HCT116 (cell line): ENCODE data around the gene MXD1. TPM values are rescaled to one million over a fixed set of nuclear protein-coding genes. Genes with fewer than 3 reads are reported as not detected.
A peak's percentile ranks its signal among the peaks of the same experiment; 100 is the strongest.

Source experiments
- ATAC-seq: fragments of 200-7000 bp; cut with Tn5 transposase; 2 replicates; pipeline ENCODE4 v1.9.1; 2020; ENCODE audit warnings: mild to moderate bottlenecking, moderate library complexity
- BruUV-seq: library from RNA; stranded (reverse); fragments of 400-500 nt; replicated peaks from 2 replicates; lab custom pipeline; 2021; lab: Mats Ljungman, UMichigan
- CTCF ChIA-PET: fragments of 300-600 bp; sonication (Branson Sonifier 250); formaldehyde crosslinking; loops from one replicate; lab custom pipeline; 2021; ENCODE audit warnings: antibody characterized with exemption; lab: Charles Lee
- POLR2A ChIA-PET: fragments of 300-600, 350-600 bp; sonication (Branson Sonifier 250); formaldehyde crosslinking; loops from one replicate; lab custom pipeline; 2021; ENCODE audit warnings: antibody characterized with exemption; lab: Charles Lee
- RAD21 ChIA-PET, 2 experiments: fragments of 300-600 bp; sonication (Branson Sonifier 250); formaldehyde crosslinking; loops; one replicate each; lab custom pipeline; 2023; ENCODE audit warnings: low total read pairs in 2 of 2; ENCODE audit not compliant: uncharacterized antibody in 2 of 2, unreplicated experiment in 2 of 2, low non-redundant PET in 1 of 2; lab: Charles Lee
- DNase-seq: peaks from one replicate; pipeline ENCODE4 v3.0.0-alpha.2; 2010; ENCODE audit warnings: low read depth, low spot score
- H2AFZ ChIP-seq: fragments of 200-600 bp; shearing (Covaris generic), sonication (generic); 2 replicates; pipeline ENCODE4 v1.6.1; 2017; ENCODE audit warnings: low read depth, mixed run types, mixed read lengths, antibody characterized with exemption, low read length; ENCODE audit not compliant: poor library complexity, severe bottlenecking
- H3K27ac ChIP-seq: 2 replicates; pipeline ENCODE4 v1.5.1; 2012; ENCODE audit warnings: low read depth, low read length
- H3K27me3 ChIP-seq: fragments of 200-600 bp; sonication (generic); 2 replicates; pipeline ENCODE4 v1.6.1; 2016; ENCODE audit warnings: mixed run types, low read length, mixed read lengths; ENCODE audit not compliant: insufficient read depth
- H3K36me3 ChIP-seq, 2 experiments: fragments of 200-500 bp in 1 of 2; fragments of 200-600 bp in 1 of 2; sonication (Bioruptor generic) in 1 of 2; sonication (generic) in 1 of 2; 2 replicates each; pipeline versions ENCODE4 v1.5.1 to v1.6.1; 2014 to 2016; ENCODE audit warnings: low read length in 2 of 2, inconsistent platforms in 1 of 2, mixed read lengths in 1 of 2, mixed run types in 1 of 2; ENCODE audit not compliant: insufficient read depth in 2 of 2, control insufficient read depth in 1 of 2
- H3K4me1 ChIP-seq, 2 experiments: fragments of 200-600 bp in 1 of 2; sonication (generic) in 1 of 2; 2 replicates each; pipeline versions ENCODE4 v1.5.1 to v1.6.1; 2012 to 2017; ENCODE audit warnings: low read length in 2 of 2, inconsistent platforms in 1 of 2, mild to moderate bottlenecking in 1 of 2, mixed read lengths in 1 of 2, mixed run types in 1 of 2, moderate library complexity in 1 of 2; ENCODE audit not compliant: insufficient read depth in 2 of 2, control insufficient read depth in 1 of 2
- H3K4me2 ChIP-seq: fragments of 200-600 bp; sonication (generic); 2 replicates; pipeline ENCODE4 v1.6.1; 2017; ENCODE audit warnings: mixed run types, low read length, mixed read lengths
- H3K4me3 ChIP-seq, 2 experiments: fragments of 200-600 bp in 1 of 2; sonication (generic) in 1 of 2; replicated peaks in 1 of 2; 2 replicates each; pipeline ENCODE4 v1.5.1; 2011 to 2016; ENCODE audit warnings: low read length in 2 of 2, control low read depth in 1 of 2, low read depth in 1 of 2, mild to moderate bottlenecking in 1 of 2, mixed read lengths in 1 of 2, mixed run types in 1 of 2
- H3K79me2 ChIP-seq: fragments of 200-600 bp; sonication (generic); 2 replicates; pipeline ENCODE4 v1.6.1; 2017; ENCODE audit warnings: mild to moderate bottlenecking, mixed run types, low read length, moderate library complexity, mixed read lengths; ENCODE audit not compliant: insufficient read depth
- H3K9ac ChIP-seq: fragments of 200-600 bp; sonication (generic); 2 replicates; pipeline ENCODE4 v1.6.1; 2016; ENCODE audit warnings: low read length, mixed read lengths
- H3K9me2 ChIP-seq: fragments of 200-600 bp; sonication (generic), shearing (Covaris generic); 2 replicates; pipeline ENCODE4 v1.6.1; 2017; ENCODE audit warnings: mixed run types, mild to moderate bottlenecking, moderate library complexity; ENCODE audit not compliant: insufficient read depth
- H3K9me3 ChIP-seq, 2 experiments: fragments of 200-500 bp in 1 of 2; fragments of 200-600 bp in 1 of 2; sonication (Bioruptor generic) in 1 of 2; sonication (generic) in 1 of 2; 2 replicates each; pipeline ENCODE4 v1.6.1; 2014 to 2017; ENCODE audit warnings: low read length in 2 of 2, mixed read lengths in 2 of 2, inconsistent platforms in 1 of 2, low read depth in 1 of 2, mild to moderate bottlenecking in 1 of 2, mixed run types in 1 of 2, moderate library complexity in 1 of 2; ENCODE audit not compliant: control insufficient read depth in 1 of 2, insufficient read depth in 1 of 2
- H4K20me1 ChIP-seq: fragments of 200-600 bp; sonication (generic), shearing (Covaris generic); 2 replicates; pipeline ENCODE4 v1.6.1; 2017; ENCODE audit warnings: mixed run types, mild to moderate bottlenecking, moderate library complexity; ENCODE audit not compliant: insufficient read depth
- CTCF ChIP-seq, 3 experiments: fragments of 200-600 bp in 1 of 3; sonication (generic) in 1 of 3; IDR thresholded peaks in 2 of 3; conservative IDR thresholded peaks in 1 of 3; 2 replicates each; pipeline ENCODE4 v1.5.1; 2012 to 2017; ENCODE audit warnings: low read depth in 2 of 3, low read length in 2 of 3, antibody characterized with exemption in 1 of 3, borderline replicate concordance in 1 of 3, control low read depth in 1 of 3, mild to moderate bottlenecking in 1 of 3, mixed read lengths in 1 of 3, mixed run types in 1 of 3, moderate library complexity in 1 of 3; ENCODE audit not compliant: insufficient read depth in 1 of 3
- EGR1 ChIP-seq: IDR thresholded peaks from 2 replicates; pipeline ENCODE4 v1.6.1; 2012; ENCODE audit warnings: low read depth
- ELF1 ChIP-seq: IDR thresholded peaks from 2 replicates; pipeline ENCODE4 v1.6.1; 2012; ENCODE audit warnings: low read depth, borderline replicate concordance
- EZH2 ChIP-seq: fragments of 200-600 bp; sonication (generic); IDR thresholded peaks from 2 replicates; pipeline ENCODE4 v1.6.1; 2017; ENCODE audit warnings: antibody characterized with exemption, mixed run types
- FOSL1 ChIP-seq: IDR thresholded peaks from 2 replicates; pipeline ENCODE4 v1.6.1; 2012; ENCODE audit warnings: low read depth
- JUND ChIP-seq: IDR thresholded peaks from 2 replicates; pipeline ENCODE4 v1.6.1; 2012
- MAX ChIP-seq: IDR thresholded peaks from 2 replicates; pipeline ENCODE4 v1.6.1; 2012
- POLR2A ChIP-seq: IDR thresholded peaks from 2 replicates; pipeline ENCODE4 v1.7.0; 2011; ENCODE audit warnings: borderline replicate concordance; ENCODE audit not compliant: insufficient read depth, insufficient read length; ENCODE audit errors: extremely low read depth
- POLR2AphosphoS5 ChIP-seq: IDR thresholded peaks from 2 replicates; pipeline ENCODE4 v1.6.1; 2011; ENCODE audit warnings: mild to moderate bottlenecking, low read depth, low read length, moderate library complexity
- RAD21 ChIP-seq: IDR thresholded peaks from 2 replicates; pipeline ENCODE4 v1.6.1; 2012; ENCODE audit warnings: low read depth, mild to moderate bottlenecking
- REST ChIP-seq: IDR thresholded peaks from 2 replicates; pipeline ENCODE4 v1.6.1; 2012; ENCODE audit warnings: low read depth
- SIN3A ChIP-seq: IDR thresholded peaks from 2 replicates; pipeline ENCODE4 v1.6.1; 2012; ENCODE audit warnings: low read depth
- SP1 ChIP-seq: IDR thresholded peaks from 2 replicates; pipeline ENCODE4 v1.6.1; 2012; ENCODE audit warnings: low read depth
- SRF ChIP-seq: IDR thresholded peaks from 2 replicates; pipeline ENCODE4 v1.6.1; 2012; ENCODE audit warnings: low read depth
- YY1 ChIP-seq: IDR thresholded peaks from 2 replicates; pipeline ENCODE4 v1.6.1; 2011; ENCODE audit warnings: low read length, low read depth, moderate library complexity, mild to moderate bottlenecking; ENCODE audit not compliant: insufficient replicate concordance; ENCODE audit errors: extremely low read depth
- ZBTB33 ChIP-seq: IDR thresholded peaks from 2 replicates; pipeline ENCODE4 v1.6.1; 2011; ENCODE audit warnings: mild to moderate bottlenecking, low read length, moderate library complexity; ENCODE audit not compliant: insufficient replicate concordance; ENCODE audit errors: extremely low read depth
- ZFX ChIP-seq: fragments of 450-650 bp; IDR thresholded peaks from 2 replicates; pipeline ENCODE4 v1.6.1; 2017
- ZNF274 ChIP-seq: fragments of 200-500 bp; sonication (Bioruptor generic); IDR thresholded peaks from 2 replicates; pipeline ENCODE4 v1.6.1; 2014; ENCODE audit warnings: mild to moderate bottlenecking, low read depth, low read length, inconsistent platforms
- intact Hi-C: fragments of 100-400 bp; cut with micrococcal nuclease; formaldehyde crosslinking; loops from 2 replicates; pipeline ENCODE4 v1.10.0; 2022
- total RNA-seq: library from RNA; stranded (reverse); gene quantifications from one replicate; pipeline ENCODE4 v1.2.1, GENCODE V29; 2021; ENCODE audit not compliant: unreplicated experiment

Gene MXD1
- total RNA-seq, 1 experiment from 2014 or later: 10.3 TPM

GRCh38 chr2:69945941-69946340, 31.0 kb downstream of the MXD1 start:
- no peaks in the 10 kb centered on the region for H4K20me1 ChIP-seq
- no peaks in the 10 kb centered on the region for H3K79me2 ChIP-seq
- BruUV-seq: no TSS peak
- H3K4me2 ChIP-seq: peak overlapping the region; percentile 68
- H3K9me2 ChIP-seq: no peaks in the 10 kb centered on the region
- no peak overlapping the region for H3K4me3 ChIP-seq
- DNase-seq (no peak), ATAC-seq (no peak)
- POLR2A ChIA-PET: interaction anchor here (1.1 kb wide), 1 partner anchor 312 kb away, joined by 3 read pairs; no protein-coding TSS in a partner anchor
- H2AFZ ChIP-seq: no peak overlapping the region
- intact Hi-C loops: no loop called here
- no peaks in the 10 kb centered on the region for H3K27me3 ChIP-seq
- RAD21 ChIA-PET: no interaction called here
- H3K36me3 ChIP-seq: no peaks in the 10 kb centered on the region
- H3K9ac ChIP-seq: peak overlapping the region; percentile 33; the same call in 1 of the 2 replicates
- no peak overlapping the region; the same call in 1 of the 2 replicates for H3K27ac ChIP-seq
- H3K9me3 ChIP-seq: no peaks in the 10 kb centered on the region
- H3K4me1 ChIP-seq: peaks cover 19 to 32% of the 10 kb centered on the region in 2 experiments
- CTCF ChIA-PET: no interaction called here
- TF ChIP-seq RAD21: no peak
- TF ChIP-seq SIN3A: no peak
- no peak for TF ChIP-seq REST
- no peak for TF ChIP-seq ZBTB33
- TF ChIP-seq JUND: no peak
- no peak for TF ChIP-seq ZNF274
- TF ChIP-seq CTCF (IDR thresholded peaks at IDR 0.05 in 2 of 3, conservative IDR thresholded peaks at IDR 0.05 in 1 of 3; ENCODE audit: borderline replicate concordance in 1 of 3, insufficient read depth in 1 of 3, low read depth in 2 of 3, low read length in 2 of 3): no peak
- TF ChIP-seq FOSL1: no peak
- TF ChIP-seq EZH2: no peak
- TF ChIP-seq ELF1: no peak
- TF ChIP-seq MAX: no peak
- TF ChIP-seq SRF: no peak
- no peak for TF ChIP-seq YY1
- no peak for TF ChIP-seq EGR1
- no peak for TF ChIP-seq ZFX
- no peak for TF ChIP-seq POLR2A
- TF ChIP-seq POLR2AphosphoS5: no peak
- TF ChIP-seq SP1: no peak
